GM12801 (cell line): Measurements from ENCODE around the gene CKAP5.

Experiments used
- CTCF ChIP-seq: IDR thresholded peaks from one replicate; pipeline ENCODE4 v1.5.1; 2011; ENCODE audit warnings: control low read depth; ENCODE audit not compliant: insufficient read length; ENCODE audit errors: extremely low read depth

The CKAP5 gene

DNA sequence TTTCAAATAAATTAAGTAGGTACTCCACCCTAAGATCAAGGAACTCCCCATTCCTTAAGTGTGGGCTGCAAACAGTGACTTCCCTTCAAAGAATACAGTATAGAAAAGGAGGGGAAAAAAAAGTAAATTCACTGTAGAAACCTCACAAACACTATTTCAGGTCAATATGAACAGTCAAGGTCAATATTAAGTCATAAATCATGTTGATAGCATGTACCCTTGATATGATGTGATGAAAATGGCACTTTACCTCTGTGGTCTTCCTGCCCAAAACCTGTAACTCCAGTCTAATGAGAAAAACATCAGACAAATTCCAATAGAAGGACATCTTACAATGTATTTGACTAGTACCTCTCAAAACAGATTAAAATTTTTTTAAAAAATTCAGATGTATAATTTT, 8.2 kb downstream of the CKAP5 start:
- no peak for TF ChIP-seq CTCF

GRCh38 chr11:46836870-46837269, 9.2 kb downstream of the CKAP5 start:
- TF ChIP-seq CTCF: no peak

- TF ChIP-seq CTCF: no peak
Measured at GRCh38 chr11:46836431-46836830, 9.6 kb downstream of the CKAP5 start.

DNA sequence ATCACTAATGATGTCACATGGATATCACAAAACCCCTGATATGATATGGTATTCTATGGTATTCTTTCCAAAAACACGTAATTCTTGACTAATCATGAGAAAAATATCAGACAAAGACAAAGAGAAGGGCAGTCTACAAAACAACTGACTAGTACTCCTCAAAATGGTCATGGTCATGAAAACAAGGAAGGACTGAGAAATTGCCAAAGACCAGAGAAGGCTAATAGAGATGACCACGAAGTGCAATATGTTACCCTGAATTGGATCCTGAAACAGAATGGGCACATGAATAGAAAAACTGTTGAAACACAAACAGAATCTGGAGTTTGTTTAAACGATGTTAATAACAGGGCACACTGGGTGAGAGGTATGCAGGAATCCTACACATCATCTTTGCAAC, 10.2 kb downstream of the CKAP5 start:
- TF ChIP-seq CTCF: no peak

GRCh38 chr11:46834821-46835220, 11.3 kb downstream of the CKAP5 start:
- TF ChIP-seq CTCF: no peak

GRCh38 chr11:46832511-46833214, 13.4 kb downstream of the CKAP5 start:
- TF ChIP-seq CTCF: no peak

DNA sequence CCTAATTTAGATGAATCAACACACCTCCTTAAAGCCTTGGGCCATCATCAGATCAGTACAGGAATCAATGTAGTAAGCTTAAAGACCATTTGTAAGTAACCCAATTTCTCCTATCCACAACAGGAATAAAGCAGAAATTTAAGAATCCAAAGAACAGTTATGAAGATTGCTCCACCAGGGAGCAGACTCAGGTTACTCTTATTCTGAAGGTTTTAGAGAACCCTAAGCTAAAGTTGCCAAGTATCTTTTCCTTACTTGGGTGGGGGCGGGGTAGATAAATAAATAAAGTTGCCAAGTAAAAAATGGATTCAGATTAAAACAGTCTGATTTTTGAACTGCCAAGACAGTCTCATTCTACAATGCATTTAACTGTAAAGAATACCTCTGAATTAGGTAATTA, 18.1 kb downstream of the CKAP5 start:
- TF ChIP-seq CTCF: no peak
